Measurements from ENCODE around the gene SLC44A1. TPM values are rescaled to one million over a fixed set of nuclear protein-coding genes. Genes with fewer than 3 reads are reported as not detected.

The SLC44A1 gene
- total RNA-seq, 1 experiment from 2014 or later = 276 TPM

DNA sequence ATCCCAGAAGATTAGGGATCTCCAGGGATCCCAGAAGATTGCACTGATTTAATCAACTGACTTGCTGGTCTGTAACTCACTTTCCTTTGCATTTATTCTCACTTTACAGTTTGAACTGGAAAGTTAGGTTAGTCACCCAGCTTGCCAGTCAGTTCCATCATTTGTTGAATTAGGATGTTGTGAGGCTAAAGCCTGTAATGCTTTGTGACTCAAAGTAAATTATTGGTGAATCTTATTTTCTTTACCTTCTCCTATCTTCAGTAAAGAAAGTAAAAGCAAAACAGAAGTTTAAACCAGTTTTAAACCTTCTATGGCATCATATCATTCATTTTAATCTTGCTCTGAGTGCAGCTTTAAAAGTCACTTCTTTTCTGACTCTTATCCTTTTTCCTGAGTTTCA lies 85.8 kb downstream of the SLC44A1 start:
- DNase-seq (ENCODE audit: extremely low read depth, low read depth) = no peak

DNA sequence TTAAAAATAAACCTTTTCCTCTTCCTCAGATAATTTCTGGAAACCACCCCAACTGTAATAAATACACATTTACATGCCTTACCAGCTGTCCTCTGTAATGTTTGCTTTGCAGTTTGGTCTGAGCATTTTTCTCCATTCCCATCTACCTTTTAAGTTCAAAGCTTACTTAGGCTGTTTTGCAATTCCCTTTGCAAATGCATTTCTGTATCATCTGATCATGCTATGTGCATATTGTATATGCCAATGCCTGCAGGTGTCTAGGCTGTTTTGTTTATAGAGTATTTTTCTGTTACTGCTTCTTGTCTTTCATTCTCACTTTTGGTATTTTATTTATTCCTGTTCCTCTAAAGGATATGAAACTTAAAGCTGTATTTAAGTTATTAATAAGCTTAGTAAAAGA lies 86.3 kb downstream of the SLC44A1 start:
- DNase-seq (ENCODE audit: extremely low read depth, low read depth) = no peak

- DNase-seq (ENCODE audit: extremely low read depth, low read depth) = no peak
Measured at GRCh38 chr9:105331160-105331559, 86.7 kb downstream of the SLC44A1 start.

DNA sequence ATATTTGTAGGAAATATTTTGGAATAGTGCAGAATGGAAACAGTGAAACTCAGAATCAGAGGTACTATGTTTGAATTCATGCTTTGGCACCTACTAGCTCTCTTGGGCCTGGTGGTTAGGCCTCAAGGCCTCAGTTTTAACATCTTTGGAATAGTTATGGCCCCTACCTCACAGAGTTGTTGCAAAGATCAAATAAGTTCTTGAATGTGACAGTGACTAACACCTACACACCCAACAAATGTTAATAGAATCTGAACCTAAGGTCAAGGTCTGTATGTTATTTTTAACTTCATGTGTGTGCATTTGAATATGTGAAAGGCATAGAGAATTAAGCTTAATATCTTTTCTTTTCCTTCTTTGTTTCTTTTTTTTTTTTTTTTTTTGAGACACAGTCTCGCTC lies 87.3 kb downstream of the SLC44A1 start:
- no peak for DNase-seq (ENCODE audit: extremely low read depth, low read depth)

- DNase-seq (ENCODE audit: extremely low read depth, low read depth) = no peak
Measured at GRCh38 chr9:105332471-105332870, 88.0 kb downstream of the SLC44A1 start.

DNA sequence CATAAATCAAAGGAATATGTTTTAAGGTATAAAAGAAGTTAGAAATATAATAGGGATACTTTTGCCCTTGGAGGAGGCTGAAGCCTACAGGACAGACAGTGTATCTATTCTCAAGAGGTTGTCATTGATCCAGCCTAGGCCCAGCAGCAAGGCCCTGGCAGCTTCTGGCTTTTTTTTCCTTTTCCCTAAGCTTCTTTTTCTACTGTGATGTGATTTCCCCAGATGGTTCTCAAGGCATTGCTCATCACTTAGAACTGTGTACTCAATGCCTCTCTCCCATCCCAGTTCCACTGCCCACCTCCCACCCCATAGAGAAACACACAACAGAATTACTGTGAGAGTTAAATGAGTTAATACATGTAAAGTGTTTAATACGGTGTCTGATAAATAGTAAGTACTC lies 88.6 kb downstream of the SLC44A1 start:
- DNase-seq (ENCODE audit: extremely low read depth, low read depth) = no peak

DNA sequence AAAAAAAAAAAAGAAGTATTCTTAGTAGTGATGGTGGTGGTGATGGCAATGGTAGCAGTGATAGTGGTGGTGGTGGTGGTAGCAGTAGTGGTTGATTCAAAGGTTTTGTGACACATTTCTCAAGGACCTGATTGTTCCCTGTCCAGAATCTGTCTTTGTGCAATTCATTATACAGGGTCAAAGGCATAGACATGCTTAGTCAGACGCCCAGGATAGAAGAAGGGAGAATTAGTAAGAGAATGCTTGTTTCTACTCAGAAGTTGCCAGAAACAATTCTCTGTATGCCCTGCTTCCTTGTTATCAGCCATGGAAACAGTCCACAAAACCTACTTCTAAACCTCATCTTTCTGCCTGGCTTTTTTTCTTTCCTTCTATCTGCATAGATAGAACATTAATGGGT lies 89.4 kb downstream of the SLC44A1 start:
- DNase-seq (ENCODE audit: extremely low read depth, low read depth) = no peak

DNA sequence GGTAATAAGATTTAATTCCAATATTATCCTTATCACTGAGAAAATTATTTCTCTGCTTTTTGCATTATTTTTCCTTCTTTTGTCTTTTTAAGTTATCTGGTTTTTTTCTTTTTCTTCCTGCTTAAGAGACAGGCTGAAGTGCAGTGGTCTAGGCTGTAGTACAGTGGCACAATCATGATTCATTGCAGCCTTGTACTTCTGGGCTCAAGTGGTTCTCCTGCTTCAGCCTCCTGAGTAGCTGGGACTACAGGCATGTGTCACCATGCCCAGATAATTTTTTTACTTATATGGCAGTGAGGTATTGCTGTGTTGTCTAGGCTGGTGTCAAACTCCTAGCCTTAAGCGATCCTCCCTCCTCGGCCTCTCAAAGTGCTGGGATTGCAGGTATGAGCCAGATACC lies 93.9 kb downstream of the SLC44A1 start:
- DNase-seq (ENCODE audit: extremely low read depth, low read depth) = no peak

GRCh38 chr9:105339849-105340248 lies 95.4 kb downstream of the SLC44A1 start:
- DNase-seq (ENCODE audit: extremely low read depth, low read depth) = no peak

DNA sequence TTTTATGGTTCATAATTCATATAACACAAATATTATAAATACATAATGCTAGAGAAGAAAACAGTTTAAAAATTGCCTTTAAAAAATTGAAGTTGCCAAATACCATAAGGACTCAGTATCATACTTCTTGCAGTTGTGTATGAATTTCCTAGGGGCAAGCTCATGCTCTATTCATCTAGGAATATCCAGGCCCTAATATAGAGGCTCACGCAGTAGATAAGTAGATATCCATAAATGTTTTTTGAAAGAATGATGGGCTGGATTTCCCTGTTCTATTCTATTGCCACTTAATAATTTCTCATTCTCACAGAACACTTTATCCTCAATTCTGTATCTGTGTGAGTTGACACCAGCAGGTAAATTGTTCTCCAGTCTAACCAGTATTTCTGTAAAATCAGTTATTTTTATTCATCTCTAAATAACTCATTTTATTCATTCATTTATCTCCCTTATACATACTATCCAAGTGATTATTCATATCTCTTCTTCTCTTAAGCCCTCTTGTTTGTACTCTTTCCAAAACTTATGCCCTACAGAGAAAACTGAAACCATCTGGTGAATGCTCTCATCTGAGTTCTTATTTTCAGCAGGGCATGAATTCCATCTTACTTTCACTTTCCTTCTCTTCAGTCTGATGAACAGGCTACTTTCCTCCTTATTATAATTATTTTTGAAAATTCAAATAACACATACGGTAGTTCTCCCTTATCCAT lies 97.1 kb downstream of the SLC44A1 start:
- DNase-seq (ENCODE audit: extremely low read depth, low read depth) = no peak

DNA sequence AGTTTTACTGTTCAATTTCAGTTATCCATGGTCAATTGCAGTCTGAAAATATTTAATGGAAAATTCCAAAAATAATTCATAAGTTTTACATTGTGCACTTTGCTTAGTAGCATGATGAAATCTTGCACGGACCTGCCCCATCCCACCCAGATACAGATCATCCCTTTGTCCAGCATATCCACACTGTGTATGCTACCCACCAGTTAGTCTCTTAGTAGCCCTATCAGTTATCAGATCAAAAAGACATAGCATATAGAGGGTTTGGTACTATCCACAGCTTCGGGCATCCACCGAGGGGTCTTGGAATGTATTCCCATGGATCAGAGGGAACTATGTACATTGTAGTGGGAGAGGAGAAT lies 97.7 kb downstream of the SLC44A1 start:
- no peak for DNase-seq (ENCODE audit: extremely low read depth, low read depth)

DNA sequence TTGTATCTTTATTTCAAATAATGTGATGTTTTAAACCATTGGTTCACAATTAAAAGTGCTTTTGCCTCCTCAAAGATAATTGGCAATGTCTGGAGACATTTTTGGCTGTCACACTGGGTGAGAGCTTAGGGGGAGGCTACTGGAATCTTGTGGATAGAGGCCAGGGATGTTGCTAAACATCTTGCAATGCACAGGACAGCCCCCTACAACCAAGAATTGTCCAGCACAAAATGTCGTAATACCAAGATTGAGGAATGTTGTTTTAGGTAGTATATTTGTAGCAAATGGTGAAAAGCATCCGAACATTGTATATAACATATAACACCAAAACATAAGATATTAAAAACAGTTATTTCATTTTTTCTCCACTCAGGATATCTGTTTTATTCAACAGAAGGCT lies 99.8 kb downstream of the SLC44A1 start:
- no peak for DNase-seq (ENCODE audit: extremely low read depth, low read depth)

GRCh38 chr9:105345626-105346025 lies 101.2 kb downstream of the SLC44A1 start:
- DNase-seq (ENCODE audit: extremely low read depth, low read depth) = no peak

GRCh38 chr9:105346273-105346672 lies 101.8 kb downstream of the SLC44A1 start:
- DNase-seq (ENCODE audit: extremely low read depth, low read depth) = no peak

DNA sequence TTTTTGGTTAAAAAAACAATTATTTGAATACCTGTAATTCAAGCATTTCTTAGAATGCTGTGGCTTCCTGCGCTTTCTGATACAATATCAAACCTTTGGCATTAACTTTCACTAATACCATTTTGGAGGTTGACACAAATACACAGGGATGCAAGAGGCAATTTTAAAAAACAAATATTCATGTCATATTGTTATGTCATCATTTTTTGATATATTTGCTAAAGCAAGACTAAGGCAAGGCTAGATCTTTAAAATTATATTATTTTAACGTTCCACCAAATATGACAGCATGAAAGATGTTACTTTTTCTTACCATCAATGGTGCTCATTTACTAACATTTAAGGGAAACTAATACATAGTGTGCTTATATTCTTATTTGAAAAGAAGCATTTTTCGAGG lies 110.0 kb downstream of the SLC44A1 start:
- no peak for DNase-seq (ENCODE audit: extremely low read depth, low read depth)

DNA sequence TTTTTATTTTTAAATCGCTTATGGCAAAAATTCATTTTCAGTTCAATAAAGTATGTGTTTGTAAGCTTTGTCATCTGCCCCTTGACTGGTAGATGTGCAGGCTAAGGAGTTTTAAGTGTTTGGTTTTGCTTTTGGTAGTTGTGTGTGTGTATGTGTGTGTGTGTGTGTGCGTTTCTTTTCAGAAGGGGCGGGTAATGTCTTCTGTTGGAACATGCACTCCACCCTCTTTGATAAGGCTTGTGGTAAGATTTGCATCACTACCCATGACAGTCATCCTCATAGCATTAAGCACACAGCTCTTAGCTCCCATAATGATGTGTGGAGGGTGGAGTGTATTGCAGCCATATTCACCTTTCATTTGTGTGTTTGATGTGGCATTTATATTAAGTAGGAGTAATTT lies 111.3 kb downstream of the SLC44A1 start:
- peak; percentile 11 for DNase-seq (ENCODE audit: extremely low read depth, low read depth)

- no peak for DNase-seq (ENCODE audit: extremely low read depth, low read depth)
Measured at GRCh38 chr9:105357937-105358336, 113.5 kb downstream of the SLC44A1 start.

DNA sequence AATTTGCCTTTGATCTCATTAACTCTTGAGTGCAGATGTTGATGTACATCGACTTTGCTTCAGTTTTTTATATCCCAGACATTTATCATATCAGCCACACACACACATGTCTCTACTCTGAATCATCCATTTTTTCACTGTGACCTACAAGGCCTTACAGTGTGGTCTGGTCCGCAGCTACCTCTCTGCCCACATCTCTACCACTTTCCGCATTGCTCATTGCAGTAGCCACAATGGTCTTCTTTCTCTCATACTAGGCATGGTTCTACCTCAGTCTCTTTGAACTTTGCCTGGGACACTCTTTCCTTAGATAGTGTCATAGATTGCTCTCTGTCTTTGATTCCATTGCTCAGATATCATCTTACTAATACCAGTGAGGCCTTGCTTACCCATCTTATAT lies 115.4 kb downstream of the SLC44A1 start:
- no peak for DNase-seq (ENCODE audit: extremely low read depth, low read depth)

- no peak for DNase-seq (ENCODE audit: extremely low read depth, low read depth)
Measured at GRCh38 chr9:105360344-105360743, 115.9 kb downstream of the SLC44A1 start.

GRCh38 chr9:105361873-105362272 lies 117.4 kb downstream of the SLC44A1 start:
- no peak for DNase-seq (ENCODE audit: extremely low read depth, low read depth)

DNA sequence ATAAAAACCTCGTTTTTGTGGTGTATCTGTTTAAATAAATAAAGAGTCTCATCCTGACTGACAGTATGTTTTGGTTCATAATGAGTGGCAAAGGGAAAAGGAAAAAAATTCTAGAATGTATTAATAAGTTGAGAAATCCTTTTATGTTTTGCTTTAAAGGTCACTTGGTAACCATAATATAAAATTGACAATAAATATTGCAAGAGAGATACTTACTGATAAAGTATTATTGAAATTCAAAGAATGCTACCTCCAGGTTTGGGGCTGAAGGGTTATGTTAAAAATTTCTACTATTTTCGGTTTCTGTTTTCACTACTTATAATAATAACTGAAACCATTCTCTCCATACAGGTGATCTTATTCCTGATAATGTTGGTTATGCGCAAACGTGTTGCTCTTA lies 118.0 kb downstream of the SLC44A1 start:
- DNase-seq (ENCODE audit: extremely low read depth, low read depth) = no peak

DNA sequence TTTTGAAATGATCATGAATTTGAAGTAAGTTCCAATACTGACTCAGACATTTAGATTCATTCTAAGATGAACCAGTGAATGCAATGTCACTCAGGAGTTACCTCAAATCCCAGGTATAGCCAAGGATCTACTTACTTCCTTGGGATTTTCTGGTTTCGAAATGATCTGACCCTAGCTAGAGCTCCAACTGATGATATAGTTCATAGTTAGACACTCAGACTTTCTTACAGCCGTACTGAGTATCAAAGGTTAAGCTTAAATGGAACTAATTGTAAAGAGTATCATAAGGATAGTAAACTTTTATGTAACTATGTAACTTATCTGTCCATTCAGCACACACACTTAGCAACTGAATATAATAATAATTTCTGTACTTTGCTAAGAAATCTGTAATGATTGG lies 119.4 kb downstream of the SLC44A1 start:
- no peak for DNase-seq (ENCODE audit: extremely low read depth, low read depth)

DNA sequence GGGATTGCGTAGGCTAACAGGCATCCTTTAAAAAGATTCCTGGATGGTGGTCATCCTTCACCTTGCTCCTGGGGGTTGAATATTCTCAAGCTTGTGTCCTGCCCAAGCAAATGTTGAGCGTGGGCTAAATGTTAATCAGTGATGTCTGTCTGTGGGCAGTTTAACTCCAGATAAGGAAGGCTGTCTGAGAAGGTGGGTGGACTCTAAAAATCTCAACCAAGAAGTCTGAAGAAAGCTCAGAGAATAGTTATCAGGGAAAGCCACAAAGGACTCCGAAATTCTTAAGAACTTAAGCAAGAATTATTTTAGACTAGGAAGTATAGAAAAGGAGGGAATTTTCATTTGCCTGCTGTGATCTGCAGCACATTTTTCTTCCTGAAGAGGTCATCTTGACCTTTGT lies 125.5 kb downstream of the SLC44A1 start:
- DNase-seq (ENCODE audit: extremely low read depth, low read depth) = no peak

Measured in NCI-H460 (cell line).